HCT116 (cell line): ENCODE data around the gene IGFL4.

Experiments
- CTCF ChIP-seq, 3 experiments: fragments of 200-600 bp in 1 of 3; sonication (generic) in 1 of 3; IDR thresholded peaks in 2 of 3; conservative IDR thresholded peaks in 1 of 3; 2 replicates each; pipeline ENCODE4 v1.5.1; 2012 to 2017; ENCODE audit warnings: low read depth in 2 of 3, low read length in 2 of 3, antibody characterized with exemption in 1 of 3, borderline replicate concordance in 1 of 3, control low read depth in 1 of 3, mild to moderate bottlenecking in 1 of 3, mixed read lengths in 1 of 3, mixed run types in 1 of 3, moderate library complexity in 1 of 3; ENCODE audit not compliant: insufficient read depth in 1 of 3
- POLR2A ChIP-seq: IDR thresholded peaks from 2 replicates; pipeline ENCODE4 v1.7.0; 2011; ENCODE audit warnings: borderline replicate concordance; ENCODE audit not compliant: insufficient read depth, insufficient read length; ENCODE audit errors: extremely low read depth

DNA sequence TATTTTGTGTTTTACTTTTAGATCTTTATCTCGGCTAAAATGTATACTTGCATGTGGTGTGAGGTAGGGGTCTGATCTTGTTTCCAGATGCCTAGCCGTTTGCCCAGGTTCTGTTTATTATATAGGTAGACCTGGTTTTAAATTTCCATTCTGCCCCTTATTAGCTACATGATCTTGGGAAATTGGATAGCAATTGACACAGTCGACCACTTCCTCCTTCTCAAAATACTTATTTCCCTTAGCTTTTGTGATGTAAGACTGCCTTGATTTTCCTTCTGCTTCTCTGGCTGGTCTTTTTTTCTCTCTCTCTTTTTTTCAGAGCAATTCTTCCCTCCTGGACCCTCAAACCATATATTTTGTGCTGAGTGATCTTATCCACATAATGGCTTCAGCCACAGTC, 15.0 kb downstream of the IGFL4 start:
- TF ChIP-seq POLR2A (no peak), CTCF (IDR thresholded peaks at IDR 0.05 in 2 of 3, conservative IDR thresholded peaks at IDR 0.05 in 1 of 3; ENCODE audit: borderline replicate concordance in 1 of 3, insufficient read depth in 1 of 3, low read depth in 2 of 3, low read length in 2 of 3) (no peak)
